PC-9 (cell line): ENCODE measurements around the gene KRT37. TPM values are rescaled to one million over a fixed set of nuclear protein-coding genes. Genes with fewer than 3 reads are reported as not detected.

Experiments used
- BruUV-seq: library from RNA; stranded (reverse); fragments of 400-500 nt; replicated peaks from 2 replicates; lab custom pipeline; 2021; lab: Mats Ljungman, UMichigan
- CTCF ChIA-PET: fragments of 300-600 bp; sonication (Branson Sonifier 250); formaldehyde crosslinking; loops from one replicate; lab custom pipeline; 2022; ENCODE audit warnings: antibody characterized with exemption; lab: Charles Lee
- POLR2A ChIA-PET: fragments of 300-600 bp; sonication (Branson Sonifier 250); formaldehyde crosslinking; loops from one replicate; lab custom pipeline; 2022; ENCODE audit warnings: antibody characterized with exemption; ENCODE audit not compliant: unreplicated experiment; lab: Charles Lee
- DNase-seq, 2 experiments: peaks; one replicate each; pipeline versions ENCODE4 v3.0.0 to v3.0.0-alpha.2; 2015 to 2022; ENCODE audit warnings: mixed read lengths in 1 of 2
- H2AFZ ChIP-seq: fragments of 200-600 bp; sonication (generic); 2 replicates; pipeline ENCODE4 v1.8.1; 2017; ENCODE audit warnings: antibody characterized with exemption
- H3F3A ChIP-seq: fragments of 200-600 bp; sonication (generic); 2 replicates; pipeline ENCODE4 v1.8.1; 2017; ENCODE audit warnings: antibody characterized with exemption, mild to moderate bottlenecking, low read depth; ENCODE audit not compliant: insufficient read depth
- H3K27ac ChIP-seq: fragments of 200-600 bp; sonication (generic); 2 replicates; pipeline ENCODE4 v1.6.1; 2016; ENCODE audit warnings: mixed run types
- H3K27me3 ChIP-seq: fragments of 200-600 bp; sonication (generic); 2 replicates; pipeline ENCODE4 v1.6.1; 2016; ENCODE audit warnings: low read depth, mixed run types; ENCODE audit not compliant: insufficient read depth
- H3K36me3 ChIP-seq: fragments of 200-600 bp; sonication (generic); 2 replicates; pipeline ENCODE4 v1.6.1; 2016; ENCODE audit warnings: low read depth, mixed run types
- H3K4me1 ChIP-seq: fragments of 200-600 bp; sonication (generic); replicated peaks from 2 replicates; pipeline ENCODE4 v1.6.1; 2016; ENCODE audit warnings: mixed run types; ENCODE audit not compliant: insufficient read depth
- H3K4me2 ChIP-seq: fragments of 200-600 bp; sonication (generic); 2 replicates; pipeline ENCODE4 v1.6.1; 2017; ENCODE audit warnings: mixed run types
- H3K4me3 ChIP-seq: fragments of 200-600 bp; sonication (generic); 2 replicates; pipeline ENCODE4 v1.6.1; 2016; ENCODE audit warnings: mixed run types
- H3K79me2 ChIP-seq: fragments of 200-600 bp; sonication (generic); 2 replicates; pipeline ENCODE4 v1.6.1; 2017; ENCODE audit warnings: low read depth, mixed run types
- H3K9me2 ChIP-seq: fragments of 200-600 bp; sonication (generic); 2 replicates; pipeline ENCODE4 v1.8.1; 2017; ENCODE audit warnings: mild to moderate bottlenecking; ENCODE audit not compliant: insufficient read depth
- H3K9me3 ChIP-seq: fragments of 200-600 bp; sonication (generic); 2 replicates; pipeline ENCODE4 v1.8.1; 2016; ENCODE audit warnings: low read depth; ENCODE audit not compliant: insufficient read depth
- H4K20me1 ChIP-seq: fragments of 200-600 bp; sonication (generic); 2 replicates; pipeline ENCODE4 v1.8.1; 2017; ENCODE audit not compliant: insufficient read depth
- CTCF ChIP-seq: fragments of 200-600 bp; sonication (generic); conservative IDR thresholded peaks from 2 replicates; pipeline ENCODE4 v1.6.1; 2017; ENCODE audit warnings: mixed run types, antibody characterized with exemption, mild to moderate bottlenecking, moderate library complexity
- EZH2 ChIP-seq: fragments of 200-600 bp; sonication (generic); IDR thresholded peaks from 2 replicates; pipeline ENCODE4 v1.8.0; 2017; ENCODE audit warnings: antibody characterized with exemption, low read depth
- intact Hi-C: fragments of 100-400 bp; cut with micrococcal nuclease; formaldehyde crosslinking; loops from one replicate; pipeline ENCODE4 v1.10.0; 2022; ENCODE audit not compliant: unreplicated experiment
- total RNA-seq: library from RNA; stranded (reverse); gene quantifications from 2 replicates; pipeline ENCODE4 v1.2.3, GENCODE V29; 2021

KRT37 gene
- total RNA-seq, 1 experiment from 2014 or later, result not detected

GRCh38 chr17:41463746-41464145 lies 39.4 kb upstream of the KRT37 start:
- Histone ChIP-seq H3K4me2 (0 out of 2 replicates have a peak overlapping the region, but pooled peaks have one; percentile 39), H4K20me1 (no peaks in the 10 kb centered on the region), H3K79me2 (no peaks in the 10 kb centered on the region), H3K27me3 (no peaks in the 10 kb centered on the region), H3K9me2 (no peaks in the 10 kb centered on the region), H2AFZ (no peak overlapping the region), H3K27ac (no peak overlapping the region), H3K36me3 (no peaks in the 10 kb centered on the region), H3K4me1 (peaks cover 20% of the 10 kb centered on the region), H3F3A (peaks cover 10% of the 10 kb centered on the region; the same call in 1 of the 2 replicates), H3K4me3 (no peak overlapping the region), H3K9me3 (no peaks in the 10 kb centered on the region)
- DNase-seq, result no peak
- no TSS peak for BruUV-seq
- ChIA-PET CTCF (interaction anchor here (0.6 to 0.7 kb wide), 2 partner anchors 62 to 132 kb away, joined by 3 to 14 read pairs; no protein-coding TSS in a partner anchor), POLR2A (interaction anchor here (0.5 kb wide), 1 partner anchor 608 kb away, joined by 4 read pairs; no protein-coding TSS in a partner anchor)
- TF ChIP-seq EZH2 (no peak), CTCF (no peak)
- intact Hi-C loops, result no loop called here

GRCh38 chr17:41462705-41463104 lies 38.3 kb upstream of the KRT37 start:
- no peak overlapping the region for H3K27ac ChIP-seq
- intact Hi-C loops, result no loop called here
- H4K20me1 ChIP-seq, result no peaks in the 10 kb centered on the region
- no peak for DNase-seq
- no TSS peak for BruUV-seq
- H3K4me2 ChIP-seq, result no peak overlapping the region
- H3K4me1 ChIP-seq, result peaks cover 20% of the 10 kb centered on the region
- POLR2A ChIA-PET, result no interaction called here
- H3K4me3 ChIP-seq, result no peak overlapping the region
- CTCF ChIA-PET, result no interaction called here
- TF ChIP-seq CTCF (no peak), EZH2 (no peak)
- no peak overlapping the region for H2AFZ ChIP-seq
- H3K27me3 ChIP-seq, result no peaks in the 10 kb centered on the region
- no peaks in the 10 kb centered on the region for H3K9me3 ChIP-seq
- H3F3A ChIP-seq, result peaks cover 10% of the 10 kb centered on the region; the same call in 1 of the 2 replicates
- H3K9me2 ChIP-seq, result no peaks in the 10 kb centered on the region; the same call in 1 of the 2 replicates
- H3K36me3 ChIP-seq, result no peaks in the 10 kb centered on the region
- H3K79me2 ChIP-seq, result no peaks in the 10 kb centered on the region

GRCh38 chr17:41457676-41458075 lies 33.3 kb upstream of the KRT37 start:
- intact Hi-C loops, result no loop called here
- DNase-seq, result no peak
- Histone ChIP-seq H3K9me2 (no peaks in the 10 kb centered on the region; the same call in 1 of the 2 replicates), H3K4me2 (no peak overlapping the region), H3K79me2 (no peaks in the 10 kb centered on the region), H3K36me3 (no peaks in the 10 kb centered on the region), H3K27me3 (no peaks in the 10 kb centered on the region), H3K9me3 (no peaks in the 10 kb centered on the region), H3F3A (no peaks in the 10 kb centered on the region), H2AFZ (no peak overlapping the region), H3K27ac (no peak overlapping the region), H4K20me1 (no peaks in the 10 kb centered on the region), H3K4me1 (no peaks in the 10 kb centered on the region), H3K4me3 (no peak overlapping the region)
- BruUV-seq, result no TSS peak
- POLR2A ChIA-PET, result no interaction called here
- no peak for TF ChIP-seq CTCF
- TF ChIP-seq EZH2, result no peak
- CTCF ChIA-PET, result interaction anchor here (0.5 kb wide), 1 partner anchor 61 kb away, joined by 3 read pairs; no protein-coding TSS in a partner anchor
